ENCODE results near the gene DUSP18.

DNA sequence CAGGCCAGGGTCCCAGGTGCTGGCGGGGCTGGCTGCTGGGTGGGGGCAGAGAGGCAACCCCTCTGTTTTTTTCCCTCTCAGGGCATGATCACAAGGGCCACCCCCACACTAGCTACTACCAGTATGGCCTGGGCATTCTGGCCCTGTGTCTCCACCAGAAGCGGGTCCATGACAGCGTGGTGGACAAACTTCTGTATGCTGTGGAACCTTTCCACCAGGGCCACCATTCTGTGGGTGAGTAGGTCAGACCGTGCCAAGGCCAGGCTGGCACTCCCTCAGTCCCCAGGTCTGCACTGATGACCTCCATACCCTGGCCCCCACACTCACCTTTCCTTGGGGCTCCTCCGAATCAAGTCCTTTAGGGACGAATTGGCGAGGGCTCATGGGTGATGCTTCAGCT lies 53.4 kb downstream of the DUSP18 start:
- TF ChIP-seq, protein P1, sequence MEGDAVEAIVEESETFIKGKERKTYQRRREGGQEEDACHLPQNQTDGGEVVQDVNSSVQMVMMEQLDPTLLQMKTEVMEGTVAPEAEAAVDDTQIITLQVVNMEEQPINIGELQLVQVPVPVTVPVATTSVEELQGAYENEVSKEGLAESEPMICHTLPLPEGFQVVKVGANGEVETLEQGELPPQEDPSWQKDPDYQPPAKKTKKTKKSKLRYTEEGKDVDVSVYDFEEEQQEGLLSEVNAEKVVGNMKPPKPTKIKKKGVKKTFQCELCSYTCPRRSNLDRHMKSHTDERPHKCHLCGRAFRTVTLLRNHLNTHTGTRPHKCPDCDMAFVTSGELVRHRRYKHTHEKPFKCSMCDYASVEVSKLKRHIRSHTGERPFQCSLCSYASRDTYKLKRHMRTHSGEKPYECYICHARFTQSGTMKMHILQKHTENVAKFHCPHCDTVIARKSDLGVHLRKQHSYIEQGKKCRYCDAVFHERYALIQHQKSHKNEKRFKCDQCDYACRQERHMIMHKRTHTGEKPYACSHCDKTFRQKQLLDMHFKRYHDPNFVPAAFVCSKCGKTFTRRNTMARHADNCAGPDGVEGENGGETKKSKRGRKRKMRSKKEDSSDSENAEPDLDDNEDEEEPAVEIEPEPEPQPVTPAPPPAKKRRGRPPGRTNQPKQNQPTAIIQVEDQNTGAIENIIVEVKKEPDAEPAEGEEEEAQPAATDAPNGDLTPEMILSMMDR (IDR thresholded peaks at IDR 0.05) = no peak
- TF ChIP-seq POLR2A (IDR thresholded peaks at IDR 0.05) = no peak

Measured in breast epithelium (tissue), 3 donors.